ENCODE results near the gene ERGIC1. TPM values are rescaled to one million over a fixed set of nuclear protein-coding genes. Genes with fewer than 3 reads are reported as not detected.

The ERGIC1 gene
- total and polyA plus RNA-seq, 2 of the 8 experiments (the other 6 are each of a cell fraction or from before 2014, with no cell fraction given): 95.3 to 106 TPM

- Histone ChIP-seq H3K4me3 (ENCODE audit: extremely low read depth in 1 of 4, insufficient read depth in 2 of 4, low read depth in 3 of 4, low read length in 4 of 4) (no peak overlapping the region), H4K5ac (ENCODE audit: insufficient read length, low read depth, low read length) (no peak overlapping the region), H3K23ac (ENCODE audit: insufficient read length) (no peak overlapping the region), H3K79me1 (ENCODE audit: low read depth, low read length) (no peaks in the 10 kb centered on the region), H3K36me3 (ENCODE audit: control insufficient read depth in 2 of 4, insufficient read depth in 4 of 4, low read length in 3 of 4) (peaks cover 0 to 13% (median 4%) of the 10 kb centered on the region in 4 experiments; a peak in 3 of 8 replicates), H2BK20ac (ENCODE audit: low read length) (no peak overlapping the region), H3K27me3 (replicated peaks in 1 of 4; ENCODE audit: control insufficient read depth in 3 of 4, extremely low read depth in 1 of 4, insufficient read depth in 3 of 4, low read length in 3 of 4) (no peaks in the 10 kb centered on the region; a peak in 2 of 7 replicates), H4K20me1 (replicated peaks in 1 of 2; ENCODE audit: control insufficient read depth in 1 of 2, insufficient read depth in 2 of 2, low read length in 2 of 2) (peaks cover 1 to 8% of the 10 kb centered on the region in 2 experiments), H3K23me2 (ENCODE audit: low read depth, low read length) (no peaks in the 10 kb centered on the region), H3K9ac (replicated peaks in 1 of 4; ENCODE audit: extremely low read depth in 1 of 4, low read depth in 3 of 4, low read length in 3 of 4) (no peak overlapping the region), H4K91ac (replicated peaks; ENCODE audit: insufficient read length, low read length) (no peak overlapping the region), H2AFZ (ENCODE audit: low read length) (no peak overlapping the region), H3K9me3 (ENCODE audit: insufficient read depth in 2 of 2, low read depth in 1 of 2, low read length in 1 of 2) (no peaks in the 10 kb centered on the region), H2BK12ac (ENCODE audit: low read depth, low read length) (no peak overlapping the region), H3K4ac (replicated peaks; ENCODE audit: insufficient read length, low read depth, low read length) (no peak overlapping the region), H3K4me2 (ENCODE audit: insufficient read depth in 1 of 2, low read depth in 2 of 2, low read length in 2 of 2) (no peak overlapping the region), H3K14ac (ENCODE audit: insufficient read length) (no peak overlapping the region), H3K4me1 (replicated peaks in 1 of 4; ENCODE audit: control insufficient read depth in 3 of 4, insufficient read depth in 4 of 4, low read length in 3 of 4) (peaks cover 4 to 15% (median 9%) of the 10 kb centered on the region in 4 experiments; a peak in 5 of 7 replicates), H4K8ac (ENCODE audit: extremely low read depth, insufficient read depth, low read length) (no peak overlapping the region), H3K27ac (ENCODE audit: low read depth, low read length) (no peak overlapping the region), H3K56ac (replicated peaks; ENCODE audit: insufficient read length, low read depth, low read length) (no peak overlapping the region), H3K79me2 (ENCODE audit: control insufficient read depth in 1 of 2, insufficient read depth in 2 of 2, low read length in 2 of 2) (no peaks in the 10 kb centered on the region), H2BK120ac (replicated peaks; ENCODE audit: low read depth, low read length) (no peak overlapping the region), H2AK5ac (ENCODE audit: low read depth, low read length) (no peak overlapping the region), H2BK15ac (ENCODE audit: low read length) (no peak overlapping the region), H2BK5ac (ENCODE audit: low read depth, low read length) (no peak overlapping the region), H3K18ac (ENCODE audit: extremely low read depth, low read length) (no peak overlapping the region)
- ChIA-PET POLR2A (ENCODE audit: partially characterized antibody) (interaction anchor here (1.1 kb wide), 1 partner anchor 14 kb away, joined by 5 read pairs; no protein-coding TSS in a partner anchor), CTCF (ENCODE audit: partially characterized antibody) (interaction anchor here (0.6 to 1.2 kb wide), 4 partner anchors 11 to 237 kb away, joined by 3 to 4 read pairs (median 3); no protein-coding TSS in a partner anchor)
- WGBS, 2 experiments (ENCODE audit: extremely low coverage in 1 of 2, insufficient coverage in 1 of 2, insufficient read length in 1 of 2, insufficient replicate concordance in 2 of 2, low coverage in 1 of 2, low lambda C conversion rate in 2 of 2, missing lambda C conversion rate in 1 of 2): 91% methylated on average over 6 of the region's 6 CpGs; no CpG with 5 or more reads in 1 of the 2 experiments
- no peak for DNase-seq (ENCODE audit: low read depth in 1 of 2, low spot score in 2 of 2)
- no peak for FAIRE-seq
- no peak for TF ChIP-seq ZNF274 (IDR thresholded peaks at IDR 0.05; ENCODE audit: borderline replicate concordance, extremely low read depth, low read length)
- TF ChIP-seq ATF2 (IDR thresholded peaks at IDR 0.05; ENCODE audit: low read length): no peak
- TF ChIP-seq CHD2 (IDR thresholded peaks at IDR 0.05; ENCODE audit: low read length): no peak
- no peak for TF ChIP-seq TEAD4 (IDR thresholded peaks at IDR 0.05; ENCODE audit: low read depth, low read length)
- TF ChIP-seq HDAC2 (IDR thresholded peaks at IDR 0.05; ENCODE audit: borderline replicate concordance in 1 of 2, low read depth in 2 of 2, low read length in 2 of 2): no peak
- TF ChIP-seq RBBP5 (IDR thresholded peaks at IDR 0.05; ENCODE audit: borderline replicate concordance, low read depth, low read length): no peak
- no peak for TF ChIP-seq PHF8 (conservative IDR thresholded peaks at IDR 0.05; ENCODE audit: low read depth, low read length)
- TF ChIP-seq MAFK (IDR thresholded peaks at IDR 0.05; ENCODE audit: low read depth, low read length): no peak
- no peak for TF ChIP-seq SP1 (IDR thresholded peaks at IDR 0.05; ENCODE audit: low read depth, low read length)
- TF ChIP-seq ATF3 (IDR thresholded peaks at IDR 0.05; ENCODE audit: insufficient read depth, low read depth, low read length): no peak
- no peak for TF ChIP-seq BCL11A (IDR thresholded peaks at IDR 0.05; ENCODE audit: low read depth in 2 of 2, low read length in 2 of 2)
- no peak for TF ChIP-seq POLR2AphosphoS5 (IDR thresholded peaks at IDR 0.05; ENCODE audit: low read depth, low read length)
Observed at GRCh38 chr5:172944741-172945140, 110.7 kb downstream of the ERGIC1 start.
